Right hindlimb (tissue), 1 donor: ENCODE measurements around the gene NTNG2.
A peak's percentile ranks its signal among the peaks of the same experiment; 100 is the strongest.
"Not testable (repeated sequence)": the region's sequence is repeated elsewhere in the genome, so short reads cannot be mapped to it uniquely, and the experiment has no call there.

Experiments used
- DNase-seq: peaks from one replicate; pipeline ENCODE4 v3.0.0-alpha.2; 2018

The NTNG2 gene

GRCh38 chr9:132268725-132269352 lies 107.0 kb downstream of the NTNG2 start:
- DNase-seq, result peak; percentile 63

GRCh38 chr9:132269704-132270516 lies 108.1 kb downstream of the NTNG2 start:
- not testable (repeated sequence) for DNase-seq

GRCh38 chr9:132274861-132275260 lies 113.0 kb downstream of the NTNG2 start:
- DNase-seq, result no peak

GRCh38 chr9:132283165-132283564 lies 121.3 kb downstream of the NTNG2 start:
- no peak for DNase-seq

GRCh38 chr9:132283863-132284262 lies 122.0 kb downstream of the NTNG2 start:
- no peak for DNase-seq

GRCh38 chr9:132287256-132287760 lies 125.5 kb downstream of the NTNG2 start:
- no peak for DNase-seq

- no peak for DNase-seq
These were observed 126.5 kb downstream of the NTNG2 start for GRCh38 chr9:132288361-132288760.

- no peak for DNase-seq
These were observed 127.1 kb downstream of the NTNG2 start for GRCh38 chr9:132288966-132289365.

- DNase-seq, result no peak
These were observed 131.4 kb downstream of the NTNG2 start for GRCh38 chr9:132293145-132293721.
